HUES64 (cell line): ENCODE measurements around the gene NUTM2D.
"Not testable (repeated sequence)": the region's sequence is repeated elsewhere in the genome, so short reads cannot be mapped to it uniquely, and the experiment has no call there.

Source experiments
- H3K27ac ChIP-seq: 2 replicates; pipeline ENCODE4 v1.7.0; 2013; ENCODE audit warnings: low read depth, low read length, inconsistent platforms
- H3K27me3 ChIP-seq: 2 replicates; pipeline ENCODE4 v1.6.1; 2013; ENCODE audit warnings: mild to moderate bottlenecking, low read length; ENCODE audit not compliant: insufficient read depth
- H3K36me3 ChIP-seq: 2 replicates; pipeline ENCODE4 v1.6.1; 2013; ENCODE audit warnings: mild to moderate bottlenecking, low read length; ENCODE audit not compliant: insufficient read depth
- H3K4me1 ChIP-seq: 2 replicates; pipeline ENCODE4 v1.6.1; 2013; ENCODE audit warnings: mild to moderate bottlenecking, low read length, moderate library complexity; ENCODE audit not compliant: insufficient read depth
- H3K4me3 ChIP-seq: 2 replicates; pipeline ENCODE4 v1.5.1; 2013; ENCODE audit warnings: mild to moderate bottlenecking, low read length, moderate library complexity
- H3K9ac ChIP-seq: 2 replicates; pipeline ENCODE4 v1.6.1; 2013; ENCODE audit warnings: mild to moderate bottlenecking, low read depth, low read length
- H3K9me3 ChIP-seq: 2 replicates; pipeline ENCODE4 v1.6.1; 2013; ENCODE audit warnings: low read depth, low read length; ENCODE audit not compliant: insufficient read depth
- WGBS: fragments of 150-250, 120-280 bp; methylation state at CpG from one replicate; pipeline ENCODE4 v1.1.7; 2013; ENCODE audit warnings: missing lambda C conversion rate; 5-methylcytosine and 5-hydroxymethylcytosine counted together

The NUTM2D gene

GRCh38 chr10:87340411-87340810 lies 17.1 kb upstream of the NUTM2D start:
- no CpG with 5 or more reads among the region's 3 CpGs for WGBS
- H3K4me3 ChIP-seq, H3K9me3 ChIP-seq, H3K27ac ChIP-seq, H3K4me1 ChIP-seq, H3K9ac ChIP-seq, H3K27me3 ChIP-seq: not testable (repeated sequence)
- H3K36me3 ChIP-seq: peaks cover 11% of the 10 kb centered on the region; the same call in 1 of the 2 replicates

DNA sequence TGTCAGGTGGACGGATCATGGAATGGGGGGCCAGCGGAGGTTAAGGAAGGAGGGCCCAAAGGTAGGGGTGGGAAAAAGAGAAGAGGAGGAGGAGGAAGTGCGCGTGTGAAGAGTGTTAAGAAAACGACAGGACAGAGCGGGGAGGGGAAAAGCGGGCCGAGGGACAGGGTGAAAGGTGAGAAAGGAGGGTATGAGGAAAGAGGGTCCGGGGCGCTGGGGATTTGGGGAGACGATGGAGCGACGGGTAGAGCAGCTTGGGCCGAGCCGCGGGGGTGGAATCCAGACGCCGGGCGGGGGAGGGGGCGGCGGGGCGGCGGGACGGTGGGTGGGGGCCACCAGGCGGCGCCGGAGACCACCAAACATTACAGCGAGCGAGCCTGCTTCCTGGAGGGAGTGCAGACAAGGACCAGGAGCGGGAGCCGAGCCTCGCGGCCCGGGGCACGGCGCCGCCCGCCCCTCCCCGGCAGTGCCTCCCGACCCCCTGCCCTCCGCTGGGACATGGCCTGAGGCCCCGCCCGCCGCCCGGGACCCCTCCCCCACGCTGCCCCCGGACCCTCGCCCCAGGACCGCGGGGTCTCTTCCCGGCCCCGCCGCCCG lies 15.9 kb upstream of the NUTM2D start:
- WGBS: 0% methylated on average over 6 of the region's 54 CpGs
- H3K27me3 ChIP-seq, H3K9me3 ChIP-seq, H3K4me1 ChIP-seq, H3K36me3 ChIP-seq: not testable (repeated sequence)
- Histone ChIP-seq H3K4me3 (peak overlapping the region; percentile 67), H3K9ac (peak overlapping the region; percentile 81), H3K27ac (peak overlapping the region; percentile 95)

GRCh38 chr10:87342249-87342710 lies 15.3 kb upstream of the NUTM2D start:
- H3K9me3 ChIP-seq, H3K4me1 ChIP-seq, H3K27me3 ChIP-seq, H3K36me3 ChIP-seq: not testable (repeated sequence)
- peak overlapping the region; percentile 67 for H3K4me3 ChIP-seq
- peak overlapping the region; percentile 95 for H3K27ac ChIP-seq
- WGBS: under 1% methylated on average over 34 of the region's 43 CpGs
- peak overlapping the region; percentile 81 for H3K9ac ChIP-seq

- not testable (repeated sequence) for H3K4me1 ChIP-seq, H3K9me3 ChIP-seq, H3K36me3 ChIP-seq, H3K27me3 ChIP-seq
- peak overlapping the region; percentile 67 for H3K4me3 ChIP-seq
- peak overlapping the region; percentile 87; the same call in 1 of the 2 replicates for H3K27ac ChIP-seq
- H3K9ac ChIP-seq: peak overlapping the region; percentile 85
- under 1% methylated on average over 56 of the region's 65 CpGs for WGBS
Observed at GRCh38 chr10:87342711-87343258, 14.8 kb upstream of the NUTM2D start.

DNA sequence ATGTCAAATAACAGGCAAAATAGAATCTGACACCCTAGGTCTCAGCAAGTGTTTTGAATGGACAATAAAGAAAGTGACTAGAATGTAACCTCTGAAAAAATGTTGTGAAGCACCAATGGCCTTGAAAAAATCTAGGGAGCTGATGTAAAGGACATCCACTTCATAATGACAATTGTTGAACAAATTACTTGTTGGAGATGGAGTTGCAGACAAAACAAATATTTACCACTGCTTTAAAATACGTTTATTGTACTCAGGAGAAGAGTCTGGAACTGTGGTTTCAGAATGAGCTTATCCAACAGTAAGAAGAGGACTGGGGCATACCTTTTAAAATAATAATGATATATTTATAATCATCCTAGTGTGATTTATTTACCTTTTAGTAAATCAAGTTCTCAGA lies 11.8 kb upstream of the NUTM2D start:
- H3K4me3 ChIP-seq, H3K27me3 ChIP-seq, H3K36me3 ChIP-seq, H3K27ac ChIP-seq, H3K9me3 ChIP-seq, H3K4me1 ChIP-seq, H3K9ac ChIP-seq: not testable (repeated sequence)
- WGBS: no CpG with 5 or more reads among the region's 1 CpG

GRCh38 chr10:87350161-87350560 lies 7.4 kb upstream of the NUTM2D start:
- WGBS: no CpG with 5 or more reads among the region's 2 CpGs
- not testable (repeated sequence) for H3K4me1 ChIP-seq, H3K27ac ChIP-seq, H3K4me3 ChIP-seq, H3K9ac ChIP-seq, H3K9me3 ChIP-seq, H3K27me3 ChIP-seq, H3K36me3 ChIP-seq

DNA sequence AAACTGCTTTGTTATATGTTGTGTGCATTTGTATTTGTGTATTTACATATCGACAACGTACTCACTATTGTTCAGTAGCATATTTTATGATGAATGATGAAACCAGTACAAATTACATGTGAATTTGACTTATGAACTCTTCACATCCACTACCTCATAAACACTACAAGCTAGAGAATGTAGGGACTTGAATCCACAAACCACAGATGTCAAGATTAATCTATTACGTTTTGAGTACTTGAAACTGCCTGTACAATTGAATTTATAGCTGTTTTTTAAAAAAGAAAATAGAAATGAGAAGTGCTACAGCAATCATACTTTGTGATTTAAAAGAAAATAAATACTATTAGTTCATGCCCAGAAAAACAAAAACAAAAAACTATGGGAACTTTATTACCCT lies 4.7 kb upstream of the NUTM2D start:
- H3K36me3 ChIP-seq, H3K27me3 ChIP-seq, H3K27ac ChIP-seq, H3K4me1 ChIP-seq, H3K9me3 ChIP-seq, H3K9ac ChIP-seq, H3K4me3 ChIP-seq: not testable (repeated sequence)
- WGBS: no CpG with 5 or more reads among the region's 3 CpGs

GRCh38 chr10:87355110-87355509 lies 2.4 kb upstream of the NUTM2D start:
- H3K9me3 ChIP-seq, H3K27me3 ChIP-seq, H3K9ac ChIP-seq, H3K4me3 ChIP-seq, H3K4me1 ChIP-seq, H3K36me3 ChIP-seq, H3K27ac ChIP-seq: not testable (repeated sequence)
- WGBS: 99% methylated on average over 17 of the region's 31 CpGs

GRCh38 chr10:87358159-87358558 lies 615 bp downstream of the NUTM2D start:
- H3K9ac ChIP-seq, H3K36me3 ChIP-seq, H3K4me3 ChIP-seq, H3K4me1 ChIP-seq, H3K27ac ChIP-seq, H3K9me3 ChIP-seq, H3K27me3 ChIP-seq: not testable (repeated sequence)
- WGBS: 96% methylated on average over 1 of the region's 3 CpGs

GRCh38 chr10:87369514-87370112 lies 12.1 kb downstream of the NUTM2D start:
- not testable (repeated sequence) for H3K36me3 ChIP-seq, H3K4me3 ChIP-seq, H3K9me3 ChIP-seq, H3K9ac ChIP-seq, H3K27me3 ChIP-seq, H3K27ac ChIP-seq, H3K4me1 ChIP-seq
- WGBS: 80% methylated on average over 1 of the region's 9 CpGs

DNA sequence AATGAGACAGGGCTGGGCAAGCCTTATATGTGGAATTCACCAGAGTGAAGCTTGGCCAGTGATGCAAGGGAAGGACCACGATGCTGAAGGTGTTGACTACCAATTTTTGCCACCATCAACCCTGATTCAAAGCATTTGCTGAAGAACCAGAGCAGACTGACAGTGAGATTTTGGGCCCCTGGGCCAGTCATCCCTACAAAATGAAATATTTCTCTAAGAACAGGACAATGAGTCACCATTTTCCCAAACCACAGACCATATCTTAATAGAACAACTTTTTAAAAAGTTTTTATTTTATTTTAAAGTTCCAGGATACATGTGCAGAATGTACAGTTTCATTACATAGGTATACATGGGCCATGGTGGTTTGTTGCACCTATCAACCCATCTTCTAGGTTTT lies 16.5 kb downstream of the NUTM2D start:
- H3K36me3 ChIP-seq, H3K9ac ChIP-seq, H3K27ac ChIP-seq, H3K4me1 ChIP-seq, H3K9me3 ChIP-seq, H3K4me3 ChIP-seq, H3K27me3 ChIP-seq: not testable (repeated sequence)
- no CpG with 5 or more reads among the region's 1 CpG for WGBS

DNA sequence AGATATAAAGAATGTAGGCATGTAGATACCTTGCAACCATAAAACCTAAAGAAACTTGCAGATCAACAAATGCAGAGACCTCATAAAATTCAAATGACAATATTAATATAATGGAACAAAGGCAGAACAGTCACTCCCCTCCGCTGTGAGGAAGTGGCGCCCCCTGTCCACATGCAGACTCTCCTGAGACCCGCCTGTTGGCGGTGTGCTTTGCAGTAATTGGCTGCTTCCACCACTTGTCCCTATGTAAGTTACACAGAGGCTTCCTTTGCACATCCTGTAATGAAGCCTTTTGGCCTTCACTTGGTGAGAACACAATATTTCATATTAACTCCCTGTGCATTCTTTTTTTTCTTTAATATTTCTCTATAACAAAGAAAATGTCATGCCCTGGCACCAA lies 21.6 kb downstream of the NUTM2D start:
- WGBS: 91% methylated on average over 4 of the region's 4 CpGs
- not testable (repeated sequence) for H3K36me3 ChIP-seq, H3K9ac ChIP-seq

More for the DNA sequence above, 21.6 kb downstream of the NUTM2D start:
- H3K27me3 ChIP-seq, H3K4me1 ChIP-seq, H3K4me3 ChIP-seq, H3K27ac ChIP-seq, H3K9me3 ChIP-seq: not testable (repeated sequence)
